Smooth muscle cell (in vitro differentiated cells): ENCODE measurements around the gene B3GALT6. TPM values are rescaled to one million over a fixed set of nuclear protein-coding genes. Genes with fewer than 3 reads are reported as not detected.

Experiments
- DNase-seq: peaks from one replicate; lab custom pipeline; 2025; ENCODE audit not compliant: unreplicated experiment; lab: John Stamatoyannopoulos, UW
- H2AFZ ChIP-seq: fragments of 200-600 bp; sonication (generic); 2 replicates; pipeline ENCODE4 v1.6.0; 2016; ENCODE audit warnings: antibody characterized with exemption, low read depth, mild to moderate bottlenecking
- H3F3A ChIP-seq: fragments of 200-600 bp; sonication (generic); 2 replicates; pipeline ENCODE4 v1.6.0; 2017; ENCODE audit warnings: antibody characterized with exemption, low read depth
- H3K27ac ChIP-seq: fragments of 200-600 bp; sonication (generic); 2 replicates; pipeline ENCODE4 v1.5.1; 2016; ENCODE audit warnings: low read depth, mild to moderate bottlenecking
- H3K27me3 ChIP-seq: fragments of 200-600 bp; sonication (generic); 2 replicates; pipeline ENCODE4 v1.6.1; 2016; ENCODE audit warnings: low read depth, mild to moderate bottlenecking
- H3K36me3 ChIP-seq: fragments of 200-600 bp; sonication (generic); 2 replicates; pipeline ENCODE4 v1.5.1; 2016; ENCODE audit warnings: low read depth
- H3K4me1 ChIP-seq: fragments of 200-600 bp; sonication (generic); 2 replicates; pipeline ENCODE4 v1.5.1; 2016; ENCODE audit warnings: low read depth
- H3K4me2 ChIP-seq: fragments of 200-600 bp; sonication (generic); 2 replicates; pipeline ENCODE4 v1.6.0; 2016; ENCODE audit warnings: mild to moderate bottlenecking
- H3K4me3 ChIP-seq: fragments of 200-600 bp; sonication (generic); 2 replicates; pipeline ENCODE4 v1.5.1; 2016; ENCODE audit warnings: mild to moderate bottlenecking
- H3K79me2 ChIP-seq: fragments of 200-600 bp; sonication (generic); 2 replicates; pipeline ENCODE4 v1.6.0; 2016; ENCODE audit warnings: low read depth, mild to moderate bottlenecking
- H3K9ac ChIP-seq: fragments of 200-600 bp; sonication (generic); 2 replicates; pipeline ENCODE4 v1.6.0; 2016; ENCODE audit warnings: low read depth
- H3K9me3 ChIP-seq: fragments of 200-600 bp; sonication (generic); replicated peaks from 2 replicates; pipeline ENCODE4 v1.5.1; 2016; ENCODE audit warnings: low read depth
- H4K20me1 ChIP-seq: fragments of 200-600 bp; sonication (generic); 2 replicates; pipeline ENCODE4 v1.6.0; 2016; ENCODE audit warnings: low read depth
- WGBS: methylation state at CpG from one replicate; pipeline ENCODE4 v1.1.7; 2016; ENCODE audit warnings: low lambda C conversion rate; 5-methylcytosine and 5-hydroxymethylcytosine counted together
- polyA plus RNA-seq: library from polyadenylated mRNA; unstranded; fragments of >200 nt; fragmentation: Nextera tagmentation; extraction: Ambion mirVana; gene quantifications from 2 replicates; pipeline ENCODE4 v1.2.1, GENCODE V29; 2016
- total RNA-seq: library from RNA; depleted of rRNA; stranded (reverse); fragments of >200 nt; gene quantifications from 2 replicates; pipeline ENCODE4 v1.2.3, GENCODE V29; 2014
- TF ChIP-seq, protein P1 (sequence below): fragments of 200-600 bp; sonication (generic); IDR thresholded peaks from 2 replicates; pipeline ENCODE4 v1.5.1; 2017; ENCODE audit warnings: borderline replicate concordance, mild to moderate bottlenecking, antibody characterized with exemption; ENCODE audit not compliant: insufficient read depth, poor library complexity, severe bottlenecking

B3GALT6 gene
- total and polyA plus RNA-seq, 2 experiments from 2014 or later: 15.0 to 33.2 TPM

DNA sequence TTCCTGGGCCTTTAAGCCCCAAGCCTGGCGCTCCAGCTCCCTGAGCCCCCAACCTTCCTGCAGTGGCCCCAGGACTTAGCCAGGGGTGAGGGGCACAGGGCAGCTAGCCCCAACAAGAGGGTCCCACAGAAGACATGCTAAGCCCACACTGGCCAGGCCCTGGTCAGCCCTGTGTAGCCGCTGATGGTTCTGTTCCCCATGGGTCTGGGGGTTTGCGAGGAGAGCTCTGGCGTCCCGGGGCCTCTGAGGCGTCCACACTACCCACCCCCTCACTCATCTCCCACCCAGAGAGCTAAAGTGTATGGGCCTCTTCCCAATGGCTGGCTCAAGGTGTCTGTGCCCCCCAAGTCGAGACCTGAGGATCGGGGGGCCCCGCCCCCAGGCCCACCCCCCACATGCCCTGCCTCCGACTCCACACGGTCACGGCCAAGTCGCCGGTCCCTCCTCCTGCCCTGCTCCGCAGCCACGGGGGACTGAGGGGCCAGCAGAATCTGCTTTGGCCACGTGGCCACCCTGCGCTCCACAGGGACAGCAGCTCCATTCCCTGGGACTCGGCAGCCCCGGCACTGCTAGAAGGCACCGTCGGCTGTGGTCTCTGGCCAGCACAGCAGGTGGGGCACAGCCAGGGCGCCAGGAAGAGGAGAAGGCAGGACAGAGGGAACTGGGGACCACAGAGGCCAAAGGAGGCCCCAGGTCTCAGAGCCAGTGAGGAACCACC is 33.5 kb upstream of the B3GALT6 start:
- H3K9ac ChIP-seq: no peak overlapping the region
- no peak for DNase-seq
- no peaks in the 10 kb centered on the region for H3K4me1 ChIP-seq
- H3K36me3 ChIP-seq: no peaks in the 10 kb centered on the region
- TF ChIP-seq, protein P1, sequence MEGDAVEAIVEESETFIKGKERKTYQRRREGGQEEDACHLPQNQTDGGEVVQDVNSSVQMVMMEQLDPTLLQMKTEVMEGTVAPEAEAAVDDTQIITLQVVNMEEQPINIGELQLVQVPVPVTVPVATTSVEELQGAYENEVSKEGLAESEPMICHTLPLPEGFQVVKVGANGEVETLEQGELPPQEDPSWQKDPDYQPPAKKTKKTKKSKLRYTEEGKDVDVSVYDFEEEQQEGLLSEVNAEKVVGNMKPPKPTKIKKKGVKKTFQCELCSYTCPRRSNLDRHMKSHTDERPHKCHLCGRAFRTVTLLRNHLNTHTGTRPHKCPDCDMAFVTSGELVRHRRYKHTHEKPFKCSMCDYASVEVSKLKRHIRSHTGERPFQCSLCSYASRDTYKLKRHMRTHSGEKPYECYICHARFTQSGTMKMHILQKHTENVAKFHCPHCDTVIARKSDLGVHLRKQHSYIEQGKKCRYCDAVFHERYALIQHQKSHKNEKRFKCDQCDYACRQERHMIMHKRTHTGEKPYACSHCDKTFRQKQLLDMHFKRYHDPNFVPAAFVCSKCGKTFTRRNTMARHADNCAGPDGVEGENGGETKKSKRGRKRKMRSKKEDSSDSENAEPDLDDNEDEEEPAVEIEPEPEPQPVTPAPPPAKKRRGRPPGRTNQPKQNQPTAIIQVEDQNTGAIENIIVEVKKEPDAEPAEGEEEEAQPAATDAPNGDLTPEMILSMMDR: no peak
- no peak overlapping the region for H3K27ac ChIP-seq
- no peaks in the 10 kb centered on the region for H3K9me3 ChIP-seq
- 86% methylated on average over 21 of the region's 23 CpGs for WGBS
- H3K27me3 ChIP-seq: no peaks in the 10 kb centered on the region
- no peaks in the 10 kb centered on the region for H3K79me2 ChIP-seq
- no peak overlapping the region for H3K4me3 ChIP-seq
- no peaks in the 10 kb centered on the region for H4K20me1 ChIP-seq
- no peaks in the 10 kb centered on the region for H3F3A ChIP-seq
- no peak overlapping the region for H3K4me2 ChIP-seq
- no peak overlapping the region for H2AFZ ChIP-seq

DNA sequence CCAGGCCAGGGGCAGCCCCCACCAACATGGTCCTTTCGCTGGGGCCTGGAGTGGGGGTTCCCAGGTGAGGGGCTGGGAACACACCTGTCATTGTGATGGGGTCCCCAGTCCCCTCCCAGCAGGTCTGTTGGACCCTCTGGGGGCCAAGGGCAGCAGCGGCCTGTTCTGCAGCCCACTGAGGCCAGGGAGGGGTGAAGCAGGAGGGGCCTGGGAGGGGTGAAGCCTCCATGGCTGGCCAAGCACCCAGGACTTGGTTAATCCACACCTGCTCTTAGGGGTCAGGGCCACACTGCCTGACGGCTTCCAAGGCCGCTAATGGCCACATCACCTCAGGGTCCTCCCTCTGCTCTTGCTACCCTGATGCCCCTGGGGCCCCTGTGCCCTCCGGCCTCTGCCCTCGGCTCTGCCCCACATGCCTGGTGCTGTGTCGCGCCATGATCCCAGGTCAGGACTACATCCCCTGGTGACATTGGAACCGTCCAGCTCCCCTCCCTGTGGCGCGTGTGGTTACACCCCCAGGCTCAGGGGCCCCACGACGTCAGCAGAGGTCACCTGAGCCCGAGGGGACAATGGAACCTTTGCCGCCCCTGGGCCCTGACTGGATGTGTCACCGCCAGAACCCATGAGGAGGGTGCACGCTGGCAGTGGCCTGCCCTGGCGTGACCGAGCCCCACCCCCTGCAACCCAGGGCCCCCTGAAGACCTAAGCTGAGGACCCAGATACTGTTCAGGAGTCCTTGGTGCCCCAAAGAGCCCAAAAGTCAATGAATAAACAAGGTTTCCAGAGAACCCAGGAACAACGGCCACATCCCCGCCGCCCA is 32.7 kb upstream of the B3GALT6 start:
- Histone ChIP-seq H3K4me2 (no peak overlapping the region), H3K36me3 (no peaks in the 10 kb centered on the region), H3K4me1 (no peaks in the 10 kb centered on the region), H4K20me1 (no peaks in the 10 kb centered on the region), H3K27ac (no peak overlapping the region), H3K4me3 (no peak overlapping the region), H3K27me3 (no peaks in the 10 kb centered on the region), H3K9me3 (no peaks in the 10 kb centered on the region), H3K9ac (no peak overlapping the region), H2AFZ (no peak overlapping the region), H3K79me2 (no peaks in the 10 kb centered on the region), H3F3A (no peaks in the 10 kb centered on the region)
- TF ChIP-seq, protein P1: no peak
- DNase-seq: no peak
- 90% methylated on average over 22 of the region's 22 CpGs for WGBS

DNA sequence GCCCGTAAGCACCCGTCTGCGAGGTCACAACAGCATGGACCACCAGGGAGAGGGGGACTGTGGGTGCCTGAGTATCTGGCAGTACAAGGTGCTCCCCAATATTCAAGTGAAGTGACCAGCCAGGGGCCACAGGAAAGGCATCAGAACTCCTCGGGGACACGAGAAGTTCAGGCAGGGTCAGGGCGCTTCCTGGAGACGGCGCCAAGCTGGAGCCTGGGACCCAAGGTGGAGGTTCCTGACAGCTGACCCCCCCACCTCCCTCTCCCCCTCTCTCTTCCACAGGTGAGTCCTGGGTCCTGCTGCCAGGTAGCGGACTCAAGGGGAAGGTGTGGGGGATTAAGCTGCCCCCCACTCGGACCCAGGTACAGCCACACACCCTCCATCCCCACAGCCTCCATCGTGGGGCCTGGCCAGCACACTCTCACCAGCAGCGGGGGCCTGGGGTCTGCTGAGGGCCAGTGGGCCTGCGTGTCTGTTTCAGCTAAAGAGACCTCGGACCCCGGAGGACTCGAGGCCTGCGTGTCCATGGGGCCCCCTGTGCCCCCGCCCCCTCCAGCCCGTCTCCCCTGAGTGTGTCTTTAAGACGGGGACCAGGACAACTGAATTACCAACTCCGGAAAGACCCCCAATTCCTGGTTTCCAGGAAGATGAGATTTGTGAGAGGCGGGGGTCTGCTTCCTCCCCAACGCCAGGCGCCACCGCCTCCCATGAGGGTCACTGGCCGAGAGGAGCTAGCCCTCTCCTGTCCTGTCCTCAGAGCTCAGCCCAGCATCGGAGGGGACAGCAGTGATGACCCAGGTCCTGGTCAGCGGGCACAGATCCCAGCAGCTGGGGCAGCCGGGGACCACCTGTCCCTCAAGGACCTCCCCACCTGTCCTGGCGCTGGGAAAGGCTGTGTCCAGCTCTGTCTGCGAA is 31.8 kb upstream of the B3GALT6 start:
- peak overlapping the region; percentile 52 for H3K4me3 ChIP-seq
- H3K36me3 ChIP-seq: no peaks in the 10 kb centered on the region
- peak overlapping the region; percentile 19 for H3K27ac ChIP-seq
- no peaks in the 10 kb centered on the region for H3K27me3 ChIP-seq
- DNase-seq: no peak
- no peak overlapping the region for H2AFZ ChIP-seq
- no peaks in the 10 kb centered on the region for H3K79me2 ChIP-seq
- no peaks in the 10 kb centered on the region for H3K4me1 ChIP-seq
- no peaks in the 10 kb centered on the region for H4K20me1 ChIP-seq
- TF ChIP-seq, protein P1: no peak
- H3K9me3 ChIP-seq: no peaks in the 10 kb centered on the region
- H3F3A ChIP-seq: no peaks in the 10 kb centered on the region
- peak overlapping the region; percentile 81 for H3K4me2 ChIP-seq
- WGBS: 92% methylated on average over 30 of the region's 31 CpGs
- peak overlapping the region; percentile 75 for H3K9ac ChIP-seq
